ENCODE results near the gene DDX42. TPM values are rescaled to one million over a fixed set of nuclear protein-coding genes. Genes with fewer than 3 reads are reported as not detected.

Gene DDX42
- polyA plus RNA-seq, 1 donor from 2014 or later, result 115 TPM

DNA sequence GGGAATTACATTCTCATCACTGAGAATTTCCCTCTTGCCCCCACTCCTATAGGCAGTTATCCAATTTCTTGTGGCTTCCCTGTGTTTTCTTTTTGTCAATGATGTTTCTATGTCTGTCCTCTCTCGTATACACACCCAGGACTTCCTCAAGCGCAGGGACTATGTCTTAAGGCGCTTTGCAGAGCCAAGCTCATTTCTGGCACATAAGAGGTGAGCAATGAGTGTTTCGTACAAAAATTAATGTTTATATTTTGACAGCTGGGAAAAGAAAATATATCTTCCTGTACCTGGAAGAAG, 947 bp downstream of the DDX42 start:
- Histone ChIP-seq H3K27ac (ENCODE audit: low read length) (peak overlapping the region; percentile 90), H3F3A (ENCODE audit: insufficient read depth, low read length, poor library complexity, severe bottlenecking) (no peaks in the 10 kb centered on the region), H3K4me3 (ENCODE audit: low read length) (peak overlapping the region; percentile 80), H3K36me3 (ENCODE audit: insufficient read depth, low read length) (no peaks in the 10 kb centered on the region), H4K20me1 (ENCODE audit: insufficient read depth) (peaks cover 16% of the 10 kb centered on the region), H3K9me2 (ENCODE audit: insufficient read depth, low read length) (no peaks in the 10 kb centered on the region), H3K27me3 (ENCODE audit: insufficient read depth, low read depth, low read length) (no peaks in the 10 kb centered on the region), H3K79me2 (replicated peaks; ENCODE audit: insufficient read depth, low read length) (peaks cover 81% of the 10 kb centered on the region), H3K4me2 (ENCODE audit: low read length) (peak overlapping the region; percentile 99), H3K9me3 (ENCODE audit: low read length) (no peaks in the 10 kb centered on the region), H2AFZ (ENCODE audit: low read depth, low read length) (no peak overlapping the region), H3K9ac (ENCODE audit: low read length) (peak overlapping the region; percentile 96)
- TF ChIP-seq SMC3 (conservative IDR thresholded peaks at IDR 0.05; ENCODE audit: poor library complexity), result no peak
- TF ChIP-seq RAD21 (conservative IDR thresholded peaks at IDR 0.05), result no peak
- TF ChIP-seq POLR2AphosphoS5 (IDR thresholded peaks at IDR 0.05), result no peak
- TF ChIP-seq MXI1 (conservative IDR thresholded peaks at IDR 0.05; ENCODE audit: poor library complexity, severe bottlenecking), result no peak
- TF ChIP-seq EZH2 (IDR thresholded peaks at IDR 0.05; ENCODE audit: borderline replicate concordance, insufficient read depth, low read length, poor library complexity, severe bottlenecking), result no peak
- TF ChIP-seq, protein P1, sequence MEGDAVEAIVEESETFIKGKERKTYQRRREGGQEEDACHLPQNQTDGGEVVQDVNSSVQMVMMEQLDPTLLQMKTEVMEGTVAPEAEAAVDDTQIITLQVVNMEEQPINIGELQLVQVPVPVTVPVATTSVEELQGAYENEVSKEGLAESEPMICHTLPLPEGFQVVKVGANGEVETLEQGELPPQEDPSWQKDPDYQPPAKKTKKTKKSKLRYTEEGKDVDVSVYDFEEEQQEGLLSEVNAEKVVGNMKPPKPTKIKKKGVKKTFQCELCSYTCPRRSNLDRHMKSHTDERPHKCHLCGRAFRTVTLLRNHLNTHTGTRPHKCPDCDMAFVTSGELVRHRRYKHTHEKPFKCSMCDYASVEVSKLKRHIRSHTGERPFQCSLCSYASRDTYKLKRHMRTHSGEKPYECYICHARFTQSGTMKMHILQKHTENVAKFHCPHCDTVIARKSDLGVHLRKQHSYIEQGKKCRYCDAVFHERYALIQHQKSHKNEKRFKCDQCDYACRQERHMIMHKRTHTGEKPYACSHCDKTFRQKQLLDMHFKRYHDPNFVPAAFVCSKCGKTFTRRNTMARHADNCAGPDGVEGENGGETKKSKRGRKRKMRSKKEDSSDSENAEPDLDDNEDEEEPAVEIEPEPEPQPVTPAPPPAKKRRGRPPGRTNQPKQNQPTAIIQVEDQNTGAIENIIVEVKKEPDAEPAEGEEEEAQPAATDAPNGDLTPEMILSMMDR (IDR thresholded peaks at IDR 0.05; ENCODE audit: poor library complexity, severe bottlenecking), result no peak
- TF ChIP-seq, protein P2, sequence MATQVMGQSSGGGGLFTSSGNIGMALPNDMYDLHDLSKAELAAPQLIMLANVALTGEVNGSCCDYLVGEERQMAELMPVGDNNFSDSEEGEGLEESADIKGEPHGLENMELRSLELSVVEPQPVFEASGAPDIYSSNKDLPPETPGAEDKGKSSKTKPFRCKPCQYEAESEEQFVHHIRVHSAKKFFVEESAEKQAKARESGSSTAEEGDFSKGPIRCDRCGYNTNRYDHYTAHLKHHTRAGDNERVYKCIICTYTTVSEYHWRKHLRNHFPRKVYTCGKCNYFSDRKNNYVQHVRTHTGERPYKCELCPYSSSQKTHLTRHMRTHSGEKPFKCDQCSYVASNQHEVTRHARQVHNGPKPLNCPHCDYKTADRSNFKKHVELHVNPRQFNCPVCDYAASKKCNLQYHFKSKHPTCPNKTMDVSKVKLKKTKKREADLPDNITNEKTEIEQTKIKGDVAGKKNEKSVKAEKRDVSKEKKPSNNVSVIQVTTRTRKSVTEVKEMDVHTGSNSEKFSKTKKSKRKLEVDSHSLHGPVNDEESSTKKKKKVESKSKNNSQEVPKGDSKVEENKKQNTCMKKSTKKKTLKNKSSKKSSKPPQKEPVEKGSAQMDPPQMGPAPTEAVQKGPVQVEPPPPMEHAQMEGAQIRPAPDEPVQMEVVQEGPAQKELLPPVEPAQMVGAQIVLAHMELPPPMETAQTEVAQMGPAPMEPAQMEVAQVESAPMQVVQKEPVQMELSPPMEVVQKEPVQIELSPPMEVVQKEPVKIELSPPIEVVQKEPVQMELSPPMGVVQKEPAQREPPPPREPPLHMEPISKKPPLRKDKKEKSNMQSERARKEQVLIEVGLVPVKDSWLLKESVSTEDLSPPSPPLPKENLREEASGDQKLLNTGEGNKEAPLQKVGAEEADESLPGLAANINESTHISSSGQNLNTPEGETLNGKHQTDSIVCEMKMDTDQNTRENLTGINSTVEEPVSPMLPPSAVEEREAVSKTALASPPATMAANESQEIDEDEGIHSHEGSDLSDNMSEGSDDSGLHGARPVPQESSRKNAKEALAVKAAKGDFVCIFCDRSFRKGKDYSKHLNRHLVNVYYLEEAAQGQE (IDR thresholded peaks at IDR 0.05; ENCODE audit: borderline replicate concordance), result no peak
- TF ChIP-seq EP300 (conservative IDR thresholded peaks at IDR 0.05; ENCODE audit: poor library complexity, severe bottlenecking), result no peak
- no peak for TF ChIP-seq TAF1 (IDR thresholded peaks at IDR 0.05; ENCODE audit: low read depth)

DNA sequence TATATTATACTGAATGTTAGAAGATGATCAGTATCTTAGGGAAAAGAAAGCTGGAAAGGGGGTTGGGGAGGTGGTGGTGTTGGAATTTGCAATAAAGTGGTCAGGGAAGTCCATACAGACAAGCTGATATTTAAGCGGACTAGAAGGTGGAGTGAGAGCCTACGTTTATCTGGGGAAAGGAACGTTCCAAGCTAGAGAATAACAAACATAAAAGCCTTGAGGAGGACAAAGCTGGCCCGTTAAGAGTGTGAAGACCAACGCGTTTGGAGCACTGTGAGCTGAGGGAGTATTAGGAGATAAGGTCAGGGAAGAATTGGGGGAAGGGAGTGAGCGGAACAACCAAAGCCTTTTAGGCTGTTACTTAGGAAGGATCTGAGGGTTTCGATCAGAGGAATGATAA, 1.4 kb downstream of the DDX42 start:
- Histone ChIP-seq H4K20me1 (ENCODE audit: insufficient read depth) (peaks cover 16% of the 10 kb centered on the region), H3K4me3 (ENCODE audit: low read length) (peak overlapping the region; percentile 80), H3K36me3 (ENCODE audit: insufficient read depth, low read length) (no peaks in the 10 kb centered on the region), H3K27me3 (ENCODE audit: insufficient read depth, low read depth, low read length) (no peaks in the 10 kb centered on the region), H3K4me2 (ENCODE audit: low read length) (peak overlapping the region; percentile 99), H3K27ac (ENCODE audit: low read length) (no peak overlapping the region), H3K9me2 (ENCODE audit: insufficient read depth, low read length) (no peaks in the 10 kb centered on the region), H3F3A (ENCODE audit: insufficient read depth, low read length, poor library complexity, severe bottlenecking) (no peaks in the 10 kb centered on the region), H3K9me3 (ENCODE audit: low read length) (no peaks in the 10 kb centered on the region), H3K79me2 (replicated peaks; ENCODE audit: insufficient read depth, low read length) (peaks cover 81% of the 10 kb centered on the region), H2AFZ (ENCODE audit: low read depth, low read length) (no peak overlapping the region), H3K9ac (ENCODE audit: low read length) (peak overlapping the region; percentile 96)
- TF ChIP-seq TAF1 (IDR thresholded peaks at IDR 0.05; ENCODE audit: low read depth) (no peak), RAD21 (conservative IDR thresholded peaks at IDR 0.05) (no peak), MXI1 (conservative IDR thresholded peaks at IDR 0.05; ENCODE audit: poor library complexity, severe bottlenecking) (no peak)

DNA sequence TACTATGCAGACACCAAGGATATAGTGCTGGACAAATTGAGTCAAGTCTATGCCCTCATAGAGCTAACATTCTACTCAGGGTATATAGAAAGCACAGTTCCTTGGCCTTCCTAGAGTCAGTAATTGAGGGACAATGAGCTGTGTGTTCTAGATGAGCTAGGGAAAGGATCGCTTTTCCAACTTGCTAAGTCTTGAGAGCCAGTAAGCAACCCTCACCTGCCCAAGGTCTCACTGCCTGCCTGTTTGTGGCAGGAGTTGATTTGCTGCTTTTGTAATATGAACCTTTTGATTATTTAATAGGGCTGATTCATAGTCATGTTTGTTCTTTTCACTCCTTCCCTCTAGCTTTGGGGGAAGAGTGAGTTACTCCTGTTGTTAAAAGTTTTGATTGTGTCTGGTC, 6.5 kb downstream of the DDX42 start:
- H3K4me2 ChIP-seq (ENCODE audit: low read length), result no peak overlapping the region
- H3K4me3 ChIP-seq (ENCODE audit: low read length), result no peak overlapping the region
- no peaks in the 10 kb centered on the region for H3K36me3 ChIP-seq (ENCODE audit: insufficient read depth, low read length)
- no peaks in the 10 kb centered on the region for H3K27me3 ChIP-seq (ENCODE audit: insufficient read depth, low read depth, low read length)
- no peak overlapping the region for H3K27ac ChIP-seq (ENCODE audit: low read length)
- peaks cover 9% of the 10 kb centered on the region for H4K20me1 ChIP-seq (ENCODE audit: insufficient read depth)
- H3F3A ChIP-seq (ENCODE audit: insufficient read depth, low read length, poor library complexity, severe bottlenecking), result no peaks in the 10 kb centered on the region
- H3K9ac ChIP-seq (ENCODE audit: low read length), result no peak overlapping the region
- no peak overlapping the region for H2AFZ ChIP-seq (ENCODE audit: low read depth, low read length)
- no peaks in the 10 kb centered on the region for H3K9me3 ChIP-seq (ENCODE audit: low read length)
- no peaks in the 10 kb centered on the region for H3K9me2 ChIP-seq (ENCODE audit: insufficient read depth, low read length)
- H3K79me2 ChIP-seq (replicated peaks; ENCODE audit: insufficient read depth, low read length), result peaks cover 77% of the 10 kb centered on the region
- TF ChIP-seq EP300 (conservative IDR thresholded peaks at IDR 0.05; ENCODE audit: poor library complexity, severe bottlenecking) (no peak), SMC3 (conservative IDR thresholded peaks at IDR 0.05; ENCODE audit: poor library complexity) (no peak), TAF1 (IDR thresholded peaks at IDR 0.05; ENCODE audit: low read depth) (no peak), EZH2 (IDR thresholded peaks at IDR 0.05; ENCODE audit: borderline replicate concordance, insufficient read depth, low read length, poor library complexity, severe bottlenecking) (no peak)
- TF ChIP-seq, protein P1 (IDR thresholded peaks at IDR 0.05; ENCODE audit: poor library complexity, severe bottlenecking), result no peak
- TF ChIP-seq, protein P2 (IDR thresholded peaks at IDR 0.05; ENCODE audit: borderline replicate concordance), result no peak
